Measurements from ENCODE around the gene SGCA. TPM values are rescaled to one million over a fixed set of nuclear protein-coding genes. Genes with fewer than 3 reads are reported as not detected.

SGCA gene
- total RNA-seq, 1 experiment from 2014 or later: not detected

GRCh38 chr17:50185631-50186471 lies 20.0 kb downstream of the SGCA start:
- no peak for TF ChIP-seq CTCF (IDR thresholded peaks at IDR 0.05; ENCODE audit: unreplicated experiment)
- Mint-ChIP-seq H3K4me1 (ENCODE audit: insufficient read depth, unreplicated experiment) (peaks cover 23% of the 10 kb centered on the region), H3K9me3 (ENCODE audit: unreplicated experiment) (no peaks in the 10 kb centered on the region), H3K36me3 (ENCODE audit: insufficient read depth, unreplicated experiment) (peaks cover 20% of the 10 kb centered on the region), H3K27ac (ENCODE audit: low read depth, unreplicated experiment) (no peak overlapping the region), H3K27me3 (ENCODE audit: insufficient read depth, unreplicated experiment) (no peaks in the 10 kb centered on the region), H3K4me3 (ENCODE audit: unreplicated experiment) (no peak overlapping the region)
- ChIA-PET CTCF (interaction anchor here (0.5 to 2.5 kb wide), 3 partner anchors 16 to 111 kb away, joined by 3 to 7 read pairs (median 4); no protein-coding TSS in a partner anchor), POLR2A (no interaction called here)
- DNase-seq (ENCODE audit: unreplicated experiment): no peak
- no TSS peak for BruUV-seq (replicated peaks)
- intact Hi-C loops (cut with micrococcal nuclease): no loop called here

GRCh38 chr17:50186661-50187393 lies 21.0 kb downstream of the SGCA start:
- peaks cover 20% of the 10 kb centered on the region for H3K36me3 Mint-ChIP-seq (ENCODE audit: insufficient read depth, unreplicated experiment)
- BruUV-seq (replicated peaks): no TSS peak
- POLR2A ChIA-PET: no interaction called here
- no peak overlapping the region for H3K27ac Mint-ChIP-seq (ENCODE audit: low read depth, unreplicated experiment)
- no peak overlapping the region for H3K4me3 Mint-ChIP-seq (ENCODE audit: unreplicated experiment)
- no peak for DNase-seq (ENCODE audit: unreplicated experiment)
- intact Hi-C loops (cut with micrococcal nuclease): no loop called here
- H3K9me3 Mint-ChIP-seq (ENCODE audit: unreplicated experiment): no peaks in the 10 kb centered on the region
- H3K27me3 Mint-ChIP-seq (ENCODE audit: insufficient read depth, unreplicated experiment): no peaks in the 10 kb centered on the region
- H3K4me1 Mint-ChIP-seq (ENCODE audit: insufficient read depth, unreplicated experiment): peaks cover 18% of the 10 kb centered on the region
- no peak for TF ChIP-seq CTCF (IDR thresholded peaks at IDR 0.05; ENCODE audit: unreplicated experiment)
- CTCF ChIA-PET: interaction anchor here (0.5 to 2.5 kb wide), 3 partner anchors 9 to 69 kb away, joined by 3 to 7 read pairs (median 4); no protein-coding TSS in a partner anchor

GRCh38 chr17:50187394-50187725 lies 21.6 kb downstream of the SGCA start:
- intact Hi-C loops (cut with micrococcal nuclease): no loop called here
- CTCF ChIA-PET: interaction anchor here (1.0 to 2.5 kb wide), 4 partner anchors 10 to 18 kb away, joined by 4 to 7 read pairs (median 5); no protein-coding TSS in a partner anchor
- H3K9me3 Mint-ChIP-seq (ENCODE audit: unreplicated experiment): no peaks in the 10 kb centered on the region
- BruUV-seq (replicated peaks): no TSS peak
- H3K36me3 Mint-ChIP-seq (ENCODE audit: insufficient read depth, unreplicated experiment): peaks cover 20% of the 10 kb centered on the region
- no peak overlapping the region for H3K27ac Mint-ChIP-seq (ENCODE audit: low read depth, unreplicated experiment)
- TF ChIP-seq CTCF (IDR thresholded peaks at IDR 0.05; ENCODE audit: unreplicated experiment): no peak
- no peak for DNase-seq (ENCODE audit: unreplicated experiment)
- no peak overlapping the region for H3K4me3 Mint-ChIP-seq (ENCODE audit: unreplicated experiment)
- POLR2A ChIA-PET: interaction anchor here (0.6 kb wide), 1 partner anchor 10 kb away, joined by 3 read pairs; no protein-coding TSS in a partner anchor
- no peaks in the 10 kb centered on the region for H3K27me3 Mint-ChIP-seq (ENCODE audit: insufficient read depth, unreplicated experiment)
- H3K4me1 Mint-ChIP-seq (ENCODE audit: insufficient read depth, unreplicated experiment): peaks cover 16% of the 10 kb centered on the region
